Neuronal stem cell (in vitro differentiated cells): Measurements from ENCODE around the gene RNASE2.
"Not testable (repeated sequence)": the region's sequence is repeated elsewhere in the genome, so short reads cannot be mapped to it uniquely, and the experiment has no call there.

Source experiments
- DNase-seq: peaks from one replicate; pipeline ENCODE4 v3.0.0-alpha.2; 2013; ENCODE audit warnings: low spot score
- H2AFZ ChIP-seq: one replicate; pipeline ENCODE4 v1.6.1; 2013; ENCODE audit warnings: mild to moderate bottlenecking, low read length, inconsistent platforms
- H2AK5ac ChIP-seq: 2 replicates; pipeline ENCODE4 v1.6.1; 2013; ENCODE audit warnings: low read depth, mild to moderate bottlenecking, inconsistent platforms, low read length, moderate library complexity, mixed read lengths
- H2BK120ac ChIP-seq: 2 replicates; pipeline ENCODE4 v1.6.1; 2013; ENCODE audit warnings: low read depth, mild to moderate bottlenecking, inconsistent platforms, low read length, moderate library complexity, mixed read lengths
- H2BK12ac ChIP-seq: one replicate; pipeline ENCODE4 v1.6.1; 2013; ENCODE audit warnings: low read length, inconsistent platforms
- H2BK15ac ChIP-seq: 2 replicates; pipeline ENCODE4 v1.6.1; 2013; ENCODE audit warnings: mild to moderate bottlenecking, low read length, inconsistent platforms, mixed read lengths
- H2BK5ac ChIP-seq: one replicate; pipeline ENCODE4 v1.6.1; 2013; ENCODE audit warnings: inconsistent platforms, mild to moderate bottlenecking, low read length, moderate library complexity
- H3K14ac ChIP-seq: one replicate; pipeline ENCODE4 v1.6.1; 2013; ENCODE audit warnings: low read length, inconsistent platforms
- H3K18ac ChIP-seq: 2 replicates; pipeline ENCODE4 v1.6.1; 2013; ENCODE audit warnings: low read length, inconsistent platforms
- H3K23ac ChIP-seq: 2 replicates; pipeline ENCODE4 v1.6.1; 2013; ENCODE audit warnings: low read depth, mild to moderate bottlenecking, mixed read lengths, low read length, inconsistent platforms; ENCODE audit not compliant: poor library complexity
- H3K27ac ChIP-seq: replicated peaks from 3 replicates; pipeline ENCODE4 v1.5.1; 2013; ENCODE audit warnings: low read length, inconsistent platforms
- H3K27me3 ChIP-seq, 3 experiments: 2 replicates each; pipeline ENCODE4 v1.6.1; 2013; ENCODE audit warnings: low read length in 3 of 3, mild to moderate bottlenecking in 2 of 3, inconsistent platforms in 1 of 3, low read depth in 1 of 3, mixed read lengths in 1 of 3, moderate library complexity in 1 of 3; ENCODE audit not compliant: control insufficient read depth in 3 of 3, insufficient read depth in 3 of 3
- H3K36me3 ChIP-seq, 2 donors: replicated peaks in 1 of 2; 2 replicates each; pipeline ENCODE4 v1.6.1; 2013; ENCODE audit warnings: low read length in 2 of 2; ENCODE audit not compliant: control insufficient read depth in 2 of 2, insufficient read depth in 2 of 2
- H3K4ac ChIP-seq: 2 replicates; pipeline ENCODE4 v1.6.1; 2013; ENCODE audit warnings: inconsistent platforms, mild to moderate bottlenecking, low read length, moderate library complexity
- H3K4me1 ChIP-seq, 2 donors: 1 replicate in 1 of 2; 2 replicates in 1 of 2; pipeline ENCODE4 v1.6.1; 2013; ENCODE audit warnings: low read length in 2 of 2, low read depth in 1 of 2; ENCODE audit not compliant: control insufficient read depth in 2 of 2, insufficient read depth in 1 of 2
- H3K4me2 ChIP-seq: one replicate; pipeline ENCODE4 v1.6.1; 2013; ENCODE audit warnings: mild to moderate bottlenecking, low read length, inconsistent platforms; ENCODE audit not compliant: insufficient read depth, poor library complexity, severe bottlenecking
- H3K4me3 ChIP-seq, 2 donors: 2 replicates each; pipeline ENCODE4 v1.5.1; 2013; ENCODE audit warnings: low read length in 2 of 2, mild to moderate bottlenecking in 2 of 2, inconsistent platforms in 1 of 2, moderate library complexity in 1 of 2
- H3K79me1 ChIP-seq: one replicate; pipeline ENCODE4 v1.6.1; 2013; ENCODE audit warnings: low read depth, mild to moderate bottlenecking, inconsistent platforms, low read length, moderate library complexity
- H3K9ac ChIP-seq: one replicate; pipeline ENCODE4 v1.6.1; 2013; ENCODE audit warnings: mild to moderate bottlenecking, low read depth, low read length, inconsistent platforms; ENCODE audit not compliant: poor library complexity
- H3K9me3 ChIP-seq, 2 donors: replicated peaks in 1 of 2; 2 replicates each; pipeline versions ENCODE3 to v1.6.1; 2013; ENCODE audit warnings: low read length in 2 of 2, mild to moderate bottlenecking in 2 of 2, inconsistent platforms in 1 of 2, low read depth in 1 of 2, mixed read lengths in 1 of 2, moderate library complexity in 1 of 2; ENCODE audit not compliant: control insufficient read depth in 2 of 2, insufficient read depth in 1 of 2
- H4K8ac ChIP-seq: one replicate; pipeline ENCODE4 v1.6.1; 2013; ENCODE audit warnings: low read depth, mild to moderate bottlenecking, inconsistent platforms, low read length, moderate library complexity
- H4K91ac ChIP-seq: one replicate; pipeline ENCODE4 v1.6.1; 2013; ENCODE audit warnings: low read length, low read depth, mild to moderate bottlenecking, inconsistent platforms; ENCODE audit not compliant: poor library complexity
- WGBS, 2 donors: extraction: QIAGEN DNeasy Blood & Tissue Kit; methylation state at CpG; one replicate each; pipeline ENCODE4 v1.1.7; 2013; ENCODE audit warnings: missing lambda C conversion rate in 2 of 2, mixed read lengths in 1 of 2; ENCODE audit not compliant: insufficient read length in 2 of 2, insufficient replicate concordance in 1 of 2; ENCODE audit errors: extremely low coverage in 2 of 2; 5-methylcytosine and 5-hydroxymethylcytosine counted together

The RNASE2 gene

DNA sequence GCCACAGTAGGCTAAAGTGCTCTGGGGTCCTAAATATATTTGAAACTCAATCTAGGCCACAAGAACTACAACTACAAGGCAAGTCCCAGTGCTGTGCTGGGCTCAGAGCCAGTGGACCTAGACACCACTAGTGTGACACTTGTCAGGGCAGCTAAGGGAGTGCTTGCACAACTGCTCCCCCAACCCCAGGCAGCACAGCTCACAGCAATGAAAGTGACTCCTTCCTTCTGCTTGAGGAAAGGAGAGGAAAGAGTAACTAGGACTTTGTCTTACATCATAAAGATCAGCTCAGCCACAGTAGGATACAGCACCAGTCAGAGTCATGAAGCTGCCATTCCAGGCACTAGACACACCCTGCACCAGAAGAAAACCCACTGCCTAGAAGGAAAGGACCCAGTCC, 3.7 kb downstream of the RNASE2 start:
- not testable (repeated sequence) for H3K4me2 ChIP-seq, H2BK12ac ChIP-seq, H3K4ac ChIP-seq, H3K79me1 ChIP-seq, H3K4me1 ChIP-seq, H3K14ac ChIP-seq, H2AK5ac ChIP-seq, H2AFZ ChIP-seq, H4K8ac ChIP-seq, H3K23ac ChIP-seq, H2BK5ac ChIP-seq, H2BK120ac ChIP-seq, H2BK15ac ChIP-seq, H3K9ac ChIP-seq, H3K18ac ChIP-seq, H3K4me3 ChIP-seq, H4K91ac ChIP-seq, DNase-seq, H3K36me3 ChIP-seq, H3K9me3 ChIP-seq, H3K27ac ChIP-seq
- peaks cover 0 to 23% (median 0%) of the 10 kb centered on the region in 3 experiments for H3K27me3 ChIP-seq

- no CpG with 5 or more reads among the region's 3 CpGs for WGBS, 2 donors
- no peak overlapping the region for H4K91ac ChIP-seq
- no peak overlapping the region for H2BK15ac ChIP-seq
- H3K36me3 ChIP-seq, result no peaks in the 10 kb centered on the region
- H2BK5ac ChIP-seq, result no peak overlapping the region
- H3K4me1 ChIP-seq, result peaks cover 2 to 5% of the 10 kb centered on the region in 2 donors
- no peak overlapping the region for H3K18ac ChIP-seq
- no peak overlapping the region for H3K27ac ChIP-seq
- H3K4me3 ChIP-seq, result peak overlapping the region in 1 of 2 donors; percentile 10
- no peak overlapping the region for H3K14ac ChIP-seq
- no peak overlapping the region for H2AK5ac ChIP-seq
- H2BK120ac ChIP-seq, result no peak overlapping the region
- no peak overlapping the region for H3K9ac ChIP-seq
- H3K23ac ChIP-seq, result no peak overlapping the region
- H2BK12ac ChIP-seq, result no peak overlapping the region
- peaks cover 0 to 29% (median 7%) of the 10 kb centered on the region in 3 experiments for H3K27me3 ChIP-seq
- no peaks in the 10 kb centered on the region for H3K9me3 ChIP-seq
- no peak overlapping the region for H2AFZ ChIP-seq
- no peak overlapping the region for H4K8ac ChIP-seq
- H3K4ac ChIP-seq, result no peak overlapping the region
- H3K79me1 ChIP-seq, result no peaks in the 10 kb centered on the region
- DNase-seq, result no peak
- no peak overlapping the region for H3K4me2 ChIP-seq
These were observed 14.0 kb downstream of the RNASE2 start for GRCh38 chr14:20969336-20969735.

GRCh38 chr14:20970647-20970982, 15.3 kb downstream of the RNASE2 start:
- no peaks in the 10 kb centered on the region for H3K79me1 ChIP-seq

DNA sequence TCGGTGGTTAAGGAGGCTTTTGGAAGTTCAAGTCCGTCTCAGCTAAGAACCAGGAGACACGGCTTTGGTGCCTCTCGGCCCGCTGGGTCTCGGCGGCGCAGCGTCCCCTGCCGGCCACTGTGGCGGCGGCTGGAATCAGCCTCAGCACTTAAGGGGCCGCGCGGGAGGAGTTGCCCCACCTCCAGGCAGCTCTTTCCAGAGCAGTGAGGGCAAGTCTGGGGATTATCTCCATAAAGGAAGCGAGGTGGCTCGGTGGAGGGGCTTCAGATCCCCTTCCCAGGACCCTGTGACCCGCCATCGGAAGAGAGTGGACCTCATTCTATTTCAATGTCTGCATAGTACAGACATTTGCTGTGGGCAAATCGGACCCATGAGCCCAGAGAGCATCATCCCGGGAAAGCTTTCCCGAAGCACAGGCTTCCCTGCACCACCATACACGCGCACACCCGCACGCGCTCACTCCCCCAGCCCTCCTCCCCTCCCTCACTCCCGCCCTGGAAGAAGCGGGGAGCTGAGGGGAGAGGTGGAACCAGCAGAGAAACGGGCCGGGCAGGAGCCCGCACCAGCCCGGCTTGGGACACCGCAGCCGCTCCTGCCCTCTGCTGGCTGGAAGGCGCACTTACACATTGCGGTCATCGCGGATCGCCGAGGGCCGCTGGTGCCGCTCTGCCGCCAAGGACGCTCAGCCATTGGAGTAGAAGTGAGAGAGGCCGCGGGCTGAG, 15.9 kb downstream of the RNASE2 start:
- H2BK120ac ChIP-seq, result no peak overlapping the region
- DNase-seq, result peak; percentile 82
- no peak overlapping the region for H4K8ac ChIP-seq
- no peak overlapping the region for H2BK5ac ChIP-seq
- H2AFZ ChIP-seq, result peak overlapping the region; percentile 98
- H3K27me3 ChIP-seq, result peaks cover 0 to 29% (median 7%) of the 10 kb centered on the region in 3 experiments
- H3K9ac ChIP-seq, result peak overlapping the region; percentile 89
- no peak overlapping the region for H2BK12ac ChIP-seq
- H3K79me1 ChIP-seq, result no peaks in the 10 kb centered on the region
- no CpG with 5 or more reads among the region's 47 CpGs for WGBS, 2 donors
- no peak overlapping the region for H3K14ac ChIP-seq
- no peaks in the 10 kb centered on the region for H3K9me3 ChIP-seq
- no peak overlapping the region for H3K4ac ChIP-seq
- H4K91ac ChIP-seq, result no peak overlapping the region
- H3K36me3 ChIP-seq, result no peaks in the 10 kb centered on the region
- peak overlapping the region; percentile 61 to 94 for H3K4me3 ChIP-seq
- H3K4me1 ChIP-seq, result peaks cover 2 to 5% of the 10 kb centered on the region in 2 donors
- H3K23ac ChIP-seq, result peak overlapping the region; percentile 70
- peak overlapping the region; percentile 75 for H3K27ac ChIP-seq
- H2BK15ac ChIP-seq, result no peak overlapping the region
- no peak overlapping the region for H2AK5ac ChIP-seq
- H3K4me2 ChIP-seq, result peak overlapping the region; percentile 96
- peak overlapping the region; percentile 97 for H3K18ac ChIP-seq

More at GRCh38 chr14:20970647-20970982, 15.3 kb downstream of the RNASE2 start:
- Histone ChIP-seq H2AK5ac (no peak overlapping the region), H3K27me3 (peaks cover 0 to 29% (median 7%) of the 10 kb centered on the region in 3 experiments), H4K91ac (no peak overlapping the region), H3K4me2 (peak overlapping the region; percentile 96), H3K14ac (no peak overlapping the region), H2BK5ac (no peak overlapping the region), H3K36me3 (no peaks in the 10 kb centered on the region), H3K4ac (no peak overlapping the region), H3K18ac (no peak overlapping the region), H3K4me1 (peaks cover 2 to 5% of the 10 kb centered on the region in 2 donors), H3K23ac (no peak overlapping the region), H3K9ac (no peak overlapping the region), H2BK120ac (no peak overlapping the region), H2BK15ac (no peak overlapping the region), H3K9me3 (no peaks in the 10 kb centered on the region), H4K8ac (no peak overlapping the region), H3K4me3 (peak overlapping the region; percentile 61 to 94), H3K27ac (no peak overlapping the region), H2BK12ac (no peak overlapping the region), H2AFZ (peak overlapping the region; percentile 98)
- WGBS, 2 donors, result no CpG with 5 or more reads among the region's 10 CpGs
- DNase-seq, result no peak
